Liver (tissue), 9 donors: ENCODE measurements around the gene PLEKHF1. TPM values are rescaled to one million over a fixed set of nuclear protein-coding genes. Genes with fewer than 3 reads are reported as not detected.
A peak's percentile ranks its signal among the peaks of the same experiment; 100 is the strongest.

Source experiments
- DNase-seq: peaks from one replicate; pipeline ENCODE4 v3.0.0-alpha.2; 2017; ENCODE audit warnings: low spot score
- H3K27ac ChIP-seq, 2 donors: one replicate each; pipeline ENCODE4 v1.7.0; 2013; ENCODE audit warnings: inconsistent platforms in 2 of 2, low read length in 2 of 2, control low read depth in 1 of 2, low read depth in 1 of 2, mild to moderate bottlenecking in 1 of 2
- H3K27me3 ChIP-seq, 4 donors: one replicate each; pipeline versions ENCODE4 v1.6.1 to v1.7.0; 2013; ENCODE audit warnings: low read length in 3 of 4, inconsistent platforms in 1 of 4, mild to moderate bottlenecking in 1 of 4, moderate library complexity in 1 of 4; ENCODE audit not compliant: control insufficient read depth in 4 of 4, insufficient read depth in 4 of 4
- H3K36me3 ChIP-seq, 4 donors: one replicate each; pipeline versions ENCODE4 v1.6.1 to v1.7.0; 2013; ENCODE audit warnings: low read length in 3 of 4, mild to moderate bottlenecking in 3 of 4, low read depth in 1 of 4, moderate library complexity in 1 of 4; ENCODE audit not compliant: control insufficient read depth in 4 of 4, insufficient read depth in 3 of 4
- H3K4me1 ChIP-seq, 4 donors: one replicate each; pipeline versions ENCODE4 v1.6.1 to v1.7.0; 2013; ENCODE audit warnings: low read length in 3 of 4, mild to moderate bottlenecking in 3 of 4, moderate library complexity in 1 of 4; ENCODE audit not compliant: control insufficient read depth in 4 of 4, insufficient read depth in 4 of 4
- H3K4me3 ChIP-seq, 3 donors: one replicate each; pipeline versions ENCODE4 v1.6.1 to v1.7.0; 2013; ENCODE audit warnings: low read length in 3 of 3, control low read depth in 1 of 3, low read depth in 1 of 3, mild to moderate bottlenecking in 1 of 3
- H3K9ac ChIP-seq, 2 donors: one replicate each; pipeline ENCODE4 v1.7.0; 2013; ENCODE audit warnings: low read length in 2 of 2, mild to moderate bottlenecking in 2 of 2, moderate library complexity in 2 of 2, control low read depth in 1 of 2, low read depth in 1 of 2
- H3K9me3 ChIP-seq, 4 donors: one replicate each; pipeline versions ENCODE4 v1.6.1 to v1.7.0; 2013; ENCODE audit warnings: low read length in 3 of 4; ENCODE audit not compliant: control insufficient read depth in 4 of 4
- EGR1 ChIP-seq, 2 donors: IDR thresholded peaks; 2 replicates each; pipeline ENCODE4 v1.6.1; 2016 to 2018; ENCODE audit warnings: antibody characterized with exemption in 2 of 2, low read depth in 2 of 2
- FOXA1 ChIP-seq: IDR thresholded peaks from 2 replicates; pipeline ENCODE4 v1.6.1; 2016; ENCODE audit warnings: antibody characterized with exemption
- FOXA2 ChIP-seq: IDR thresholded peaks from 2 replicates; pipeline ENCODE4 v1.6.1; 2016; ENCODE audit warnings: antibody characterized with exemption
- GABPA ChIP-seq, 2 donors: IDR thresholded peaks in 1 of 2; conservative IDR thresholded peaks in 1 of 2; 2 replicates each; pipeline ENCODE4 v1.6.1; 2016; ENCODE audit warnings: antibody characterized with exemption in 2 of 2, mild to moderate bottlenecking in 1 of 2, moderate library complexity in 1 of 2
- HNF4A ChIP-seq, 2 donors: conservative IDR thresholded peaks; 2 replicates each; pipeline ENCODE4 v1.6.1; 2016; ENCODE audit warnings: antibody characterized with exemption in 2 of 2, mild to moderate bottlenecking in 2 of 2
- HNF4G ChIP-seq: IDR thresholded peaks from 2 replicates; pipeline ENCODE4 v1.6.1; 2016; ENCODE audit warnings: antibody characterized with exemption
- JUND ChIP-seq, 2 donors: IDR thresholded peaks; 2 replicates each; pipeline ENCODE4 v1.6.1; 2016; ENCODE audit warnings: antibody characterized with exemption in 2 of 2
- NR2F2 ChIP-seq: IDR thresholded peaks from 2 replicates; pipeline ENCODE4 v1.6.1; 2016; ENCODE audit warnings: antibody characterized with exemption
- RXRA ChIP-seq, 2 donors: IDR thresholded peaks; 2 replicates each; pipeline ENCODE4 v1.6.1; 2017 to 2018; ENCODE audit warnings: antibody characterized with exemption in 2 of 2, mild to moderate bottlenecking in 1 of 2
- SP1 ChIP-seq: IDR thresholded peaks from 2 replicates; pipeline ENCODE4 v1.6.1; 2018; ENCODE audit warnings: antibody characterized with exemption, mild to moderate bottlenecking
- TAF1 ChIP-seq: conservative IDR thresholded peaks from 2 replicates; pipeline ENCODE4 v1.6.1; 2016; ENCODE audit warnings: antibody characterized with exemption, mild to moderate bottlenecking
- YY1 ChIP-seq: IDR thresholded peaks from 2 replicates; pipeline ENCODE4 v1.6.1; 2016; ENCODE audit warnings: antibody characterized with exemption, mild to moderate bottlenecking
- WGBS: extraction: QIAGEN DNeasy Blood & Tissue Kit; methylation state at CpG from one replicate; pipeline ENCODE4 v1.1.7; 2013; 5-methylcytosine and 5-hydroxymethylcytosine counted together
- polyA plus RNA-seq, 2 donors: library from polyadenylated mRNA; stranded (reverse) in 1 of 2; unstranded in 1 of 2; fragments of 200-250 nt in 1 of 2; fragments of >200 nt in 1 of 2; fragmentation: Nextera tagmentation in 1 of 2; extraction: Ambion mirVana in 1 of 2; gene quantifications; one replicate each; pipeline versions ENCODE4 v1.2.1 to v1.2.3, GENCODE V29; 2013 to 2015
- total RNA-seq, 2 donors: library from RNA; depleted of rRNA; stranded (reverse); fragments of >200 nt; gene quantifications; one replicate each; pipeline ENCODE4 v1.2.3, GENCODE V29; 2014
- TF ChIP-seq, protein P1 (sequence below): IDR thresholded peaks from 2 replicates; pipeline ENCODE4 v1.6.1; 2016; ENCODE audit warnings: antibody characterized with exemption
- TF ChIP-seq, protein P2 (sequence below): IDR thresholded peaks from 2 replicates; pipeline ENCODE4 v1.6.1; 2016; ENCODE audit warnings: antibody characterized with exemption
- TF ChIP-seq, protein P3 (sequence below): fragments of 150-350 bp; IDR thresholded peaks from 2 replicates; pipeline ENCODE4 v1.5.1; 2017; ENCODE audit warnings: improper control_type of control experiment, low read depth, low read length; ENCODE audit not compliant: missing input control
- TF ChIP-seq, protein P4 (sequence below): IDR thresholded peaks from 2 replicates; pipeline ENCODE4 v1.6.1; 2016; ENCODE audit warnings: antibody characterized with exemption, mild to moderate bottlenecking
- donor health status: healthy.
- donor health status: healthy.
- donor health status: healthy.
- donor health status: healthy.
- donor health status: healthy.

The PLEKHF1 gene
- total and polyA plus RNA-seq, 4 donors: 2.9 to 15.1 (median 8.9) TPM

DNA sequence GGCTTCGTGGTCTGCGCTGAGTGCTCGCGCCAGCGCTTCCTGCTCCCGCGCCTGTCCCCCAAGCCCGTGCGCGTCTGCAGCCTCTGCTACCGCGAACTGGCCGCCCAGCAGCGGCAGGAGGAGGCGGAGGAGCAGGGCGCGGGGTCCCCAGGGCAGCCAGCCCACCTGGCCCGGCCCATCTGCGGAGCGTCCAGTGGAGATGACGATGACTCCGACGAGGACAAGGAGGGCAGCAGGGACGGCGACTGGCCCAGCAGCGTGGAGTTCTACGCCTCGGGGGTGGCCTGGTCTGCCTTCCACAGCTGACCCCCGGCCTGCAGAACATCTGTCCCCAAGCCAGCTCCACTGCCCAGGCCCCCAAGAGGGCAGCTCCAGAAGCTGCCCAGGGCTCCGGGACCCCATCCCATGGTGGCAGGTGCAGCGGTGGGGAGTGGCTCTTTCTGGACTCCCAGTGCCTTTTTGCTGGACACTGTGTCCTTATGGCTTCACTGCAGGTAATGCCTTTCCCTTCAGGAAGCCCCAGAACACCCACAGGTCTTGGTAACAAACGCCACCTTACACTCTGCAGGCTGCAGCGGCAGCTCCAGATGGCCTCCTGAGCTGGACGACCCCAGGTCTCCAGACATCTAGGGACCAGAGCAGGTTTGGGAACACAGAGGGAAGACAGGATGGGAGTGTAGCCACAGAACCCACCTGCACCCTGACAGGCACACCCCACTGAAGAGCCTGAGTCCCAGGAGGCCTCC, 9.3 kb downstream of the PLEKHF1 start:
- H3K9ac ChIP-seq: no peak overlapping the region
- no peak overlapping the region for H3K4me3 ChIP-seq
- TF ChIP-seq, protein P1, sequence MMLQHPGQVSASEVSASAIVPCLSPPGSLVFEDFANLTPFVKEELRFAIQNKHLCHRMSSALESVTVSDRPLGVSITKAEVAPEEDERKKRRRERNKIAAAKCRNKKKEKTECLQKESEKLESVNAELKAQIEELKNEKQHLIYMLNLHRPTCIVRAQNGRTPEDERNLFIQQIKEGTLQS: no peak
- TF ChIP-seq SP1 (no peak), GABPA (IDR thresholded peaks at IDR 0.05 in 1 of 2, conservative IDR thresholded peaks at IDR 0.05 in 1 of 2) (no peak), TAF1 (no peak), JUND (IDR thresholded peaks at IDR 0.05) (no peak), FOXA2 (no peak), EGR1 (IDR thresholded peaks at IDR 0.05; ENCODE audit: low read depth in 2 of 2) (no peak), FOXA1 (no peak), HNF4G (no peak), YY1 (no peak), RXRA (IDR thresholded peaks at IDR 0.05) (no peak)
- TF ChIP-seq, protein P2, sequence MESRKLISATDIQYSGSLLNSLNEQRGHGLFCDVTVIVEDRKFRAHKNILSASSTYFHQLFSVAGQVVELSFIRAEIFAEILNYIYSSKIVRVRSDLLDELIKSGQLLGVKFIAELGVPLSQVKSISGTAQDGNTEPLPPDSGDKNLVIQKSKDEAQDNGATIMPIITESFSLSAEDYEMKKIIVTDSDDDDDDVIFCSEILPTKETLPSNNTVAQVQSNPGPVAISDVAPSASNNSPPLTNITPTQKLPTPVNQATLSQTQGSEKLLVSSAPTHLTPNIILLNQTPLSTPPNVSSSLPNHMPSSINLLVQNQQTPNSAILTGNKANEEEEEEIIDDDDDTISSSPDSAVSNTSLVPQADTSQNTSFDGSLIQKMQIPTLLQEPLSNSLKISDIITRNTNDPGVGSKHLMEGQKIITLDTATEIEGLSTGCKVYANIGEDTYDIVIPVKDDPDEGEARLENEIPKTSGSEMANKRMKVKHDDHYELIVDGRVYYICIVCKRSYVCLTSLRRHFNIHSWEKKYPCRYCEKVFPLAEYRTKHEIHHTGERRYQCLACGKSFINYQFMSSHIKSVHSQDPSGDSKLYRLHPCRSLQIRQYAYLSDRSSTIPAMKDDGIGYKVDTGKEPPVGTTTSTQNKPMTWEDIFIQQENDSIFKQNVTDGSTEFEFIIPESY: no peak
- TF ChIP-seq, protein P3, sequence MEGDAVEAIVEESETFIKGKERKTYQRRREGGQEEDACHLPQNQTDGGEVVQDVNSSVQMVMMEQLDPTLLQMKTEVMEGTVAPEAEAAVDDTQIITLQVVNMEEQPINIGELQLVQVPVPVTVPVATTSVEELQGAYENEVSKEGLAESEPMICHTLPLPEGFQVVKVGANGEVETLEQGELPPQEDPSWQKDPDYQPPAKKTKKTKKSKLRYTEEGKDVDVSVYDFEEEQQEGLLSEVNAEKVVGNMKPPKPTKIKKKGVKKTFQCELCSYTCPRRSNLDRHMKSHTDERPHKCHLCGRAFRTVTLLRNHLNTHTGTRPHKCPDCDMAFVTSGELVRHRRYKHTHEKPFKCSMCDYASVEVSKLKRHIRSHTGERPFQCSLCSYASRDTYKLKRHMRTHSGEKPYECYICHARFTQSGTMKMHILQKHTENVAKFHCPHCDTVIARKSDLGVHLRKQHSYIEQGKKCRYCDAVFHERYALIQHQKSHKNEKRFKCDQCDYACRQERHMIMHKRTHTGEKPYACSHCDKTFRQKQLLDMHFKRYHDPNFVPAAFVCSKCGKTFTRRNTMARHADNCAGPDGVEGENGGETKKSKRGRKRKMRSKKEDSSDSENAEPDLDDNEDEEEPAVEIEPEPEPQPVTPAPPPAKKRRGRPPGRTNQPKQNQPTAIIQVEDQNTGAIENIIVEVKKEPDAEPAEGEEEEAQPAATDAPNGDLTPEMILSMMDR: no peak
- H3K27me3 ChIP-seq: no peaks in the 10 kb centered on the region
- peaks cover 43 to 81% (median 65%) of the 10 kb centered on the region in 4 donors for H3K4me1 ChIP-seq
- no peaks in the 10 kb centered on the region for H3K9me3 ChIP-seq
- H3K36me3 ChIP-seq: peaks cover 2 to 14% (median 10%) of the 10 kb centered on the region in 4 donors
- WGBS: 98% methylated on average over 34 of the region's 34 CpGs
- DNase-seq: no peak
- peak overlapping the region; percentile 52 to 55 for H3K27ac ChIP-seq

DNA sequence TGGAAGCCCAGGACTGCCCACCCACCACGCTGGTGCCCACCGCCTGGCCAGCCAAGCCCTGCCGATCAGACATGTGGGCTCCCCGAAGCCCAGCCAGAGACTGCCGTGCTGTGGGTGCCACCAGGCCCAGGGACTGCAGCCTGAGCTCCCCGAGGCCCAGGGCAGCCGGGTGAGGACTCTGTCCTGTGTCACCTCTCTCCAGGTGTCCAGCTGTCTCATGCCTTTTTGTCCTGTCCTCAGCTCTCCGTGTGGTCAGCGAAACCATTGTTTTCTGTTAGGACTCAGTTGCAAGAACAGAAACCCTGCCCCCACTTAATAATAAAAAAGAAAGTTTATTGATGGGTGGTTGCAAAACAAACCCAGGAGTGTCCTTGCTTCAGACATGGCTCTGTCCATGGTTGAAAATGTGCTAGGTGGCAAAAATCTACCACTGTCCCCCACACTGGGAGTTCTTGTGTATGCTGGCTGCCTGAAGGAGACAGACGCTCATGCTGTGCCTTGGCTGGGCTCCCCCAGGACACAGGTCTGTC, 9.9 kb downstream of the PLEKHF1 start:
- Histone ChIP-seq H3K9me3 (no peaks in the 10 kb centered on the region), H3K36me3 (peaks cover 2 to 14% (median 10%) of the 10 kb centered on the region in 4 donors), H3K27me3 (no peaks in the 10 kb centered on the region), H3K9ac (no peak overlapping the region), H3K4me1 (peaks cover 43 to 84% (median 68%) of the 10 kb centered on the region in 4 donors), H3K27ac (peak overlapping the region; percentile 52 to 55), H3K4me3 (no peak overlapping the region)
- no peak for DNase-seq
- 72% methylated on average over 10 of the region's 10 CpGs for WGBS
- TF ChIP-seq, protein P4, sequence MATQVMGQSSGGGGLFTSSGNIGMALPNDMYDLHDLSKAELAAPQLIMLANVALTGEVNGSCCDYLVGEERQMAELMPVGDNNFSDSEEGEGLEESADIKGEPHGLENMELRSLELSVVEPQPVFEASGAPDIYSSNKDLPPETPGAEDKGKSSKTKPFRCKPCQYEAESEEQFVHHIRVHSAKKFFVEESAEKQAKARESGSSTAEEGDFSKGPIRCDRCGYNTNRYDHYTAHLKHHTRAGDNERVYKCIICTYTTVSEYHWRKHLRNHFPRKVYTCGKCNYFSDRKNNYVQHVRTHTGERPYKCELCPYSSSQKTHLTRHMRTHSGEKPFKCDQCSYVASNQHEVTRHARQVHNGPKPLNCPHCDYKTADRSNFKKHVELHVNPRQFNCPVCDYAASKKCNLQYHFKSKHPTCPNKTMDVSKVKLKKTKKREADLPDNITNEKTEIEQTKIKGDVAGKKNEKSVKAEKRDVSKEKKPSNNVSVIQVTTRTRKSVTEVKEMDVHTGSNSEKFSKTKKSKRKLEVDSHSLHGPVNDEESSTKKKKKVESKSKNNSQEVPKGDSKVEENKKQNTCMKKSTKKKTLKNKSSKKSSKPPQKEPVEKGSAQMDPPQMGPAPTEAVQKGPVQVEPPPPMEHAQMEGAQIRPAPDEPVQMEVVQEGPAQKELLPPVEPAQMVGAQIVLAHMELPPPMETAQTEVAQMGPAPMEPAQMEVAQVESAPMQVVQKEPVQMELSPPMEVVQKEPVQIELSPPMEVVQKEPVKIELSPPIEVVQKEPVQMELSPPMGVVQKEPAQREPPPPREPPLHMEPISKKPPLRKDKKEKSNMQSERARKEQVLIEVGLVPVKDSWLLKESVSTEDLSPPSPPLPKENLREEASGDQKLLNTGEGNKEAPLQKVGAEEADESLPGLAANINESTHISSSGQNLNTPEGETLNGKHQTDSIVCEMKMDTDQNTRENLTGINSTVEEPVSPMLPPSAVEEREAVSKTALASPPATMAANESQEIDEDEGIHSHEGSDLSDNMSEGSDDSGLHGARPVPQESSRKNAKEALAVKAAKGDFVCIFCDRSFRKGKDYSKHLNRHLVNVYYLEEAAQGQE: peak; percentile 93
- peak in 1 of 2 donors; percentile 24 for TF ChIP-seq HNF4A (conservative IDR thresholded peaks at IDR 0.05)
- TF ChIP-seq NR2F2: no peak
- no peak for TF ChIP-seq FOXA2
